ENCODE results near the gene KIF26B. TPM values are rescaled to one million over a fixed set of nuclear protein-coding genes. Genes with fewer than 3 reads are reported as not detected.

Gene KIF26B
- total and polyA plus RNA-seq, 8 donors = 0.15 to 3.2 (median 0.89) TPM; not detected in 1

DNA sequence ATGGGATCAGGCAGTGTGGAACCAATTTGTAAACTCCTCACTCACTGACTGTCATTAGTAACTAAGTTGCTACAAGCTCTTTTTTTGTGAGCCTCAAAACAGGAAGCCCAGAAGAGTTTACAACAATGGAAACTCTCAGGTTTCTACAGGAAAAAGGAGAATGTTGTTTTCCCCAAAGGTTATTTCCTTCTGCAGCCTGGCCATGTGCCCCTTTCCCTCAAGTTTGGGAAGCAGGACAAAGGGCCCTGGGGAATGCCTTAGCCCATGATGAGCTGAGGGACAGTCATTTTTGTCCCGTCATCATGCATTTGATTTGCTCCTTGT, 395.9 kb downstream of the KIF26B start:
- Histone ChIP-seq H3K4me3 (no peak overlapping the region), H3K27me3 (no peaks in the 10 kb centered on the region), H3K27ac (no peak overlapping the region), H3K36me3 (no peaks in the 10 kb centered on the region), H3K9me3 (no peaks in the 10 kb centered on the region), H3K4me1 (no peaks in the 10 kb centered on the region)
- intact Hi-C loops (cut with DNase I; ENCODE audit: low total_unique reads) = no loop called here
- TF ChIP-seq, protein P1, sequence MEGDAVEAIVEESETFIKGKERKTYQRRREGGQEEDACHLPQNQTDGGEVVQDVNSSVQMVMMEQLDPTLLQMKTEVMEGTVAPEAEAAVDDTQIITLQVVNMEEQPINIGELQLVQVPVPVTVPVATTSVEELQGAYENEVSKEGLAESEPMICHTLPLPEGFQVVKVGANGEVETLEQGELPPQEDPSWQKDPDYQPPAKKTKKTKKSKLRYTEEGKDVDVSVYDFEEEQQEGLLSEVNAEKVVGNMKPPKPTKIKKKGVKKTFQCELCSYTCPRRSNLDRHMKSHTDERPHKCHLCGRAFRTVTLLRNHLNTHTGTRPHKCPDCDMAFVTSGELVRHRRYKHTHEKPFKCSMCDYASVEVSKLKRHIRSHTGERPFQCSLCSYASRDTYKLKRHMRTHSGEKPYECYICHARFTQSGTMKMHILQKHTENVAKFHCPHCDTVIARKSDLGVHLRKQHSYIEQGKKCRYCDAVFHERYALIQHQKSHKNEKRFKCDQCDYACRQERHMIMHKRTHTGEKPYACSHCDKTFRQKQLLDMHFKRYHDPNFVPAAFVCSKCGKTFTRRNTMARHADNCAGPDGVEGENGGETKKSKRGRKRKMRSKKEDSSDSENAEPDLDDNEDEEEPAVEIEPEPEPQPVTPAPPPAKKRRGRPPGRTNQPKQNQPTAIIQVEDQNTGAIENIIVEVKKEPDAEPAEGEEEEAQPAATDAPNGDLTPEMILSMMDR (IDR thresholded peaks at IDR 0.05) = no peak
- TF ChIP-seq POLR2AphosphoS5 (IDR thresholded peaks at IDR 0.05) (no peak), POLR2A (IDR thresholded peaks at IDR 0.05) (no peak), EP300 (IDR thresholded peaks at IDR 0.05) (no peak)
- peak in 1 of 2 donors; percentile 12 for DNase-seq
- 74 to 92% (median 82%) methylated on average over 1 of the region's 1 CpG for WGBS, 5 donors

DNA sequence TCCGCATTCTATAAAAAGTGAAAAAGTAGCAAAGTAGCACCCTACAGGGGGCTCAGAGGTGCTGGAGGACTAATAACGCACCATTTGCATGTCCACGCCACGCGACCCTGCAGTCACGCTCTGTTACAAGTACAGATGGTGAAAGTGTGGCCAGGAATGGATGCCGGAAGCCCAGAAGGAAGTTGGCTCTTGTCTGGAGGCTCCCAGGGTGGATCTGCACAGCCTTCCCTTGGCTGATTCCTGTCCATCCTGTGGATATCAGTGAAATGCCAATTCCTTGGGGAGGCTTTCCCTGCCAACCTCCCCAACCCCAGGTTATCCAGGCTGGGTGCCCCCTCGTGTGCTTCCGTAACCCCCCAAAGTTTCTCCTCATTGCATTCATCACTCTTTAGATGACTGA, 396.8 kb downstream of the KIF26B start:
- TF ChIP-seq, protein P1 (IDR thresholded peaks at IDR 0.05) = no peak
- no peaks in the 10 kb centered on the region for H3K9me3 ChIP-seq
- 90 to 97% (median 97%) methylated on average over 9 of the region's 9 CpGs for WGBS, 5 donors

DNA sequence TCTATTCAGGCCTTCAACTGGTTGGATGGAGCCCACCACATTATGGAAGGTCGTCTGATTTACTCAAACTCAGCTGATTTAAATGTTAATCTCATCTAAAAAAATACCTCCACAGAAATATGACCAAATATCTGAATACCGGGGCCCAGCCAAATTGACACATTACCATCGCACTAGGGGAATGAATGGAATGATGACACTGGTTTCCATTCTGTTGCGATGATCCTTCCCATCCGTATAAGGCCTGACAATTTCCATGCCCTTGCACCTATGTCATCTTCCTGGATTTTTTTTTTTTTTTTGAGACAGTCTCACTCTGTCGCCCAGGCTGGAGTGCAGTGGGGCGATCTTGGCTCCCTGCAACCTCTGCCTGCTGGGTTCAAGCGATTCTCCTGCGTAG, 397.5 kb downstream of the KIF26B start:
- H3K27ac ChIP-seq = no peak overlapping the region
- no peaks in the 10 kb centered on the region for H3K27me3 ChIP-seq
- 83 to 97% (median 91%) methylated on average over 9 of the region's 9 CpGs for WGBS, 5 donors
- DNase-seq = no peak
- no peaks in the 10 kb centered on the region for H3K4me1 ChIP-seq
- no peaks in the 10 kb centered on the region for H3K9me3 ChIP-seq
- no peak overlapping the region for H3K4me3 ChIP-seq
- no peaks in the 10 kb centered on the region for H3K36me3 ChIP-seq
- intact Hi-C loops (cut with DNase I; ENCODE audit: low total_unique reads) = no loop called here
- TF ChIP-seq POLR2AphosphoS5 (IDR thresholded peaks at IDR 0.05) (no peak), POLR2A (IDR thresholded peaks at IDR 0.05) (no peak), EP300 (IDR thresholded peaks at IDR 0.05) (no peak)
- TF ChIP-seq, protein P1 (IDR thresholded peaks at IDR 0.05) = no peak

More for the DNA sequence above, 396.8 kb downstream of the KIF26B start:
- no peaks in the 10 kb centered on the region for H3K36me3 ChIP-seq
- no peak overlapping the region for H3K4me3 ChIP-seq
- H3K27me3 ChIP-seq = no peaks in the 10 kb centered on the region
- no peak overlapping the region for H3K27ac ChIP-seq
- DNase-seq = no peak
- intact Hi-C loops (cut with DNase I; ENCODE audit: low total_unique reads) = no loop called here
- H3K4me1 ChIP-seq = no peaks in the 10 kb centered on the region

DNA sequence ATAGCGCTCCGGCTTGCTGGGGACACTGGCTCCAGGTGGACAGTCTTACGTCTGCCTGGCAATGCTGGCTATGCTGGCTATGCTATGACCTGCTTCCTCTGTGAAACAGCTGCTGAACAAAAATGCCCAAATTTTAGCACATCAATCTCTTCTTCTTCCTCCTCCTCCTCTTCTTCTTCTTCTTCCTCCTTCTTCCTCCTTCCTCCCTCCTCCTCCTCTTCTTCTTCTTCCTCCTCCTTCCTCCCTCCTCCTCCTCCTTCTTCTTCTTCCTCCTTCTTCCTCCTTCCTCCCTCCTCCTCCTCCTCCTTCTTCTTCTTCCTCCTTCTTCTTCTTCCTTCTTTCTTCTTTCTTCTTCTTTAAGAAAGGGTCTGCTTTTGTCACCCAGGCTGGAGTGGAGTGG, 401.3 kb downstream of the KIF26B start:
- TF ChIP-seq POLR2AphosphoS5 (IDR thresholded peaks at IDR 0.05) (no peak), EP300 (IDR thresholded peaks at IDR 0.05) (no peak), POLR2A (IDR thresholded peaks at IDR 0.05) (no peak)
- TF ChIP-seq, protein P1 (IDR thresholded peaks at IDR 0.05) = no peak
- H3K4me1 ChIP-seq = no peaks in the 10 kb centered on the region
- no peaks in the 10 kb centered on the region for H3K36me3 ChIP-seq
- WGBS, 5 donors = 93 to 100% (median 94%) methylated on average over 3 of the region's 3 CpGs
- H3K9me3 ChIP-seq = no peaks in the 10 kb centered on the region
- intact Hi-C loops (cut with DNase I; ENCODE audit: low total_unique reads) = no loop called here
- no peak overlapping the region for H3K4me3 ChIP-seq
- no peaks in the 10 kb centered on the region for H3K27me3 ChIP-seq
- DNase-seq = no peak
- no peak overlapping the region for H3K27ac ChIP-seq

Data from stomach (tissue), 9 donors.